Left ventricle myocardium superior (tissue), 1 donor: Measurements from ENCODE around the gene DLG2. TPM values are rescaled to one million over a fixed set of nuclear protein-coding genes. Genes with fewer than 3 reads are reported as not detected.

Source experiments
- ATAC-seq: fragments of 200-7000 bp; cut with Tn5 transposase; one replicate; pipeline ENCODE4 v1.9.1; 2020; ENCODE audit warnings: mild to moderate bottlenecking, moderate library complexity
- DNase-seq: peaks from one replicate; pipeline ENCODE4 v3.0.0-alpha.2; 2020
- intact Hi-C: fragments of 100-400 bp; cut with micrococcal nuclease; formaldehyde crosslinking; loops from one replicate; pipeline ENCODE4 v1.11.0; 2022
- total RNA-seq: library from RNA; stranded (reverse); fragmentation: NEBNext Ultra II Directional; extraction: Animal tissue kit (Norgen Biotek cat#: 25700); gene quantifications from one replicate; pipeline ENCODE4 v1.2.1, GENCODE V29; 2021
- donor health status: DM: no; HTN: yes; CAD: no; lungs with severe emphysema.

The DLG2 gene
- total RNA-seq, 1 donor from 2014 or later = 5.7 TPM

DNA sequence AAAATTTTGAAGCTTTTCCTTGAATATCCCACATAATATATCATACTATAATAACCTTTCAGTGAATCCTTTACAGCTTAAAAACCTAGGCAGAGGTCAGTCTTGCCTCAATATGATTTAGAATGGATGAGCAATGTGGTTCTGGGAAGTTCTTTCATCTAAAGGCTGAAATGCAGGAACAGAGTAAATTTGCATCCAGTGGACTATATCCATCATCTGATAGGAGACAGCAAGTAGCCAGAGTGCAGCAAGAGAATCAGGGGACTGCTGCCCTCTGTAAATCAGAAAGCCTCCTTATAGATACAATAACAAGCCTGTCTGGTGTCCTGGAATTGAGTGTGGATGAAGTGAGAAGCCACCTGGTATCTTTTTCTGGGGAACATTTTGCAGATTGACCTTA, 1592.7 kb downstream of the DLG2 start:
- no peak for ATAC-seq
- DNase-seq = no peak
- intact Hi-C loops = no loop called here

DNA sequence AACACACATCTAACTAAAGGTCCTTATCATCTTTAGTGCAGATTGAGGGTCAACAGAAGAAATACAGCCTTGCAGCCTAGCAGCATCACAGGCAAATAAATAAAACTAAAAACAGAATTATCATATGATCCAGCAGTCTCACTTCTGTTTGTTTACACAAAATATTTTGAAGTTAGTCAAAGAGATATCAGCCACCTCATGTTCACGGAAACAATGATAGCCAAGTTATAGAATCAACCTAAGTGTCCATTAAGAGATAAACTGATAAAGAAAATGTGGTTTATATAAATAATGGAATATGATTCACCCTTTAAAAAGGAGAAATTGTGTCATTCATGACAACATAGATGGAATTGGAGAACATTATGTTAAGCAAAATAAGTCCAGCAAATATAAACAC, 1602.9 kb downstream of the DLG2 start:
- intact Hi-C loops = no loop called here
- ATAC-seq (no peak), DNase-seq (no peak)

DNA sequence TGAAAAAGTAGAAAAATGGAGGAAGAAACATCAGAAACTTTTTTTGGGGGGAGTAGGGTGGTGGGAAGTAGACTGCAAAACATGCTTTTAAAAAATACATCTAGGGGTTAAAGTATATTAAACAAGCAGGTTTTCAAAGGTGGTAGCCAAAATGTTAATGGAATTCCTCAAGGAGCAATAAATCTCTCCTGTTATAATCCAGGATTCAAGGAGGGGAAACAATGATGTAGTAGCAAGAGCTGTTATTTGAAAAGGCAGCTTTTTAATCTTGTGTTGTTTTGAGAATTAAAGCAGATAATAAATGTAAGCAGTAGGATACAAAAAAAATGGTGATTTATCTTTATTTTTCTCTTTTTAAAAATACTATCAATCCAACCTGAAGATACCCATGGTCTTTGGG, 1604.4 kb downstream of the DLG2 start:
- DNase-seq (no peak), ATAC-seq (no peak)
- intact Hi-C loops = no loop called here

DNA sequence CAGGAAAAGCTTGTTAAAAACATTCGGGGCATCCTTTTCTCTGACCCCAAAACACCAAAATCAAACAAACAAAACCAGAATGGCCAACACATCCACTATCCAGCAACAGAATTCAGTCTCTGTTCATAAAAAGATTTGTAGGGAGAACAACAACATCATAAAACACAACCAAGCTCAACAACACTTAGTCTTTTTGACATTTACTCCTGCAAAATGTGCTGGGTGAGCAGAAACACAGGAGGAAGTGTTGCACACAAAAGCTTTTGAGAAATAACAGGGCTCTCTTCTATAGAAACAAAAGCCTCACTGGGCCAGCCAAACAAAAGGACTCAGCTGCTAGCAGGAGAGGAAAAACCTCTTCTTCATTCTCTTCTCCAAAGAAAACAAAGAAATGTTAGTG, 1604.9 kb downstream of the DLG2 start:
- DNase-seq (no peak), ATAC-seq (no peak)
- intact Hi-C loops = no loop called here

DNA sequence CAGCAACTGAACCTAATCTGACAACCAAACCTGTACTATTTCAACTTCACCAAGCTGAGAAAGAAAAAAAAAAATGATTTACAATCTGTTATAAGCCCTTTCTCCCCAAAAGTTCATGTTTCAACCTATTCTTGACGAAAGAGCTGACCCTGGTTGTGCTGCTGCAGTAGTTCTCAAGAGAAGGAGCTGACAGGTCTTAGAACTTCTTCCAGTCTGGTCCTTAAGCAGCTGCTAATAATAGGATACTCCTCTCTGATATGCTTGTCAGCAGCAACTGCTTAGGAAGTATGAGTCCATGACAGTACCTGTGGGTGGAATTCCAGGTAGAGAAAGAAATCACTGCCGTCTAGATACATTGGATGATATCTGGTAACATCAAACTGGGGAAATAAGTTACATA, 1605.9 kb downstream of the DLG2 start:
- intact Hi-C loops = no loop called here
- ATAC-seq (no peak), DNase-seq (no peak)

DNA sequence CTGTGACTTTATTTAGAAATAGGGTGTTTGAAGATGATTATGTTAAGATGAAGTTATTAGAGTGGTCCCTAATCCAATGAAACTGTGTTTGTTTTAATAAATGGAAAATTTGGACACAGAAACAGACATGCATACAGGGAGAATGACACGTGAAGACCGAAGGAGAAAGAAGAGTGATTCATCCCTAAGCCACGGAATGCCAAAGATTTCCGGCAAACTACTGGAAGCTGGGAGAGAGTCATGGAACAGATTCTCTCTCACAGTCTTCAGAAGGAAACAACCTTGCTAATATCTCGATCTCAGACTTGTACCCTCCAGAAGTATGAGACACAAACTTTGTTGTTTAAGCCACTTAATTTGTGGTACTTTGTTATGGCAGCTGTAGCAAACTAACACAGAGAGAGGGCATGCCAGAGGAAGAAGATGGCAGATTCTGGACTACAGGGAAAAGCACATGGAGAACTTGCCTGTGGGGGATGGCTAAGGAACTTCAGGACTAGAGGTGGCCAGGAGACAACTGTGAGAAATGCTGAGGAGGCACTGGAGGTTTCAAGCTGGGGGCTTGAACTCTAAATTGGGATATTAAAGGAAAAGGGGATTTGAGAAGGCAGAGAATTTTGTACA, 1607.5 kb downstream of the DLG2 start:
- intact Hi-C loops = no loop called here
- DNase-seq = no peak
- ATAC-seq = no peak

DNA sequence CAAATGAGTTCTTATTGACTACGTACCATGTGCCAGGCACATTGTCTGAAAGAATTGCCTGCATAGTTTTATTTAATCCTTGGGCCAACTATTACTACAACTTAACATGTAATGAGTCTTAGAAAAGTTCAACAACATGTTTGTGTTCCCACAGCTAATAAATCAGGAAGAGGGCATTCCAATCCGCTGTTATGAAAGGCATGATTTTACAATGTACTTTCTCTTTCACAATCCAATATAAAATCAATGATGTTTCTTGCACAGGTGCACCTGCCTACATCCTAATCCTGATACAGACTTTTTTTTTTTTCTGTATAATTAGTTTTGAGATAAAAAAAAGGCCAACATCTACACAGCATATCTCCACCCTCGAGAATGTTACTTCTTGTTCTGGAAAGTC, 1612.6 kb downstream of the DLG2 start:
- DNase-seq (no peak), ATAC-seq (no peak)
- intact Hi-C loops = no loop called here

DNA sequence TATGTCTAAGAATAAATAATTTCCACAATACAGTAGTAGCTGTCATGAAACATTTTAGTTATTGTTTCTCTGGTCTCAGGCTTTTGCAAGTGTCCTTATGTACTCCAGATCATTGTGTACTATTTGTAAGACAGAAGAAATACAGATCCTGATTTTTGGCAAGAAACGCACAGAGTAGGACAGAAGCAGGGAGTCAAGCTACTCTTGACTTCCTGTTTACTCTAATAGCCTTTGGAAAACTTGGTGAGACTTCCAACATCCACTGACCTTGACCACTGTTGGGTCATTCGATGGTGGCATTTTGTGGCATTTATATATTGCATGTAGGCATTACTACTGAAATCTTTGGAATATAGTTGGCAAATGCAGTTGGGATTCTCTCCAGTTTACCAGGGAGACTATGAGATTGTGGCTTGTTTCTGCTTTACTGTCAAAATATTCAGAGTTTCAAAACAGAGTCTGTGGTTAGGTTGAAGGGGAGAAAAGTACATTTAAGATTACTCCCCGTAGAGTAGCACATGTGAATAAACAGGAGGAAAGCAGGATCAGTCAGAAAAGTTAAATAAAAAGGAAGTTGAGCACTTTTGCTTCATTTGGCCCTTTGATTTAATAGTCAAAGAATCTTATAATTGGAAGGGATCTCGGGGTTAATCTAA, 1614.8 kb downstream of the DLG2 start:
- intact Hi-C loops = no loop called here
- ATAC-seq (peak; percentile 69), DNase-seq (no peak)

DNA sequence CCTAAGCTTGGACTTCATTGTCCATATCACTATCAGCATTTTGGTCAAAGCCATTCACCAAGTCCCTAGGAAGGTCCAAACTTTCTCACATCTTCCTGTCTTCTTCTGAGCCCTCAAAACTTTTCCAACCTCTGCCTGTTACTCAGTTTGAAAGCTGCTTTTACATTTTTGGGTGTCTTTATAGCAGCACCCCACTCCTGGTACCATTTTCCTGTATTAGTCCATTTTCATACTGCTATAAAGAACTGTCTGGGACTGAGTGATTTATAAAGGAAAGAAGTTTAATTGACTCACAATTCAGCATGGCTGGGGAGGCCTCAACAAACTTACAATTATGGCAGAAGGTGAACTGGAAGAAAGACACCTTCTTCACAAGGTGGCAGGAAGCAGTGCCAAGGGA, 1624.0 kb downstream of the DLG2 start:
- ATAC-seq = no peak
- no peak for DNase-seq
- intact Hi-C loops = no loop called here

DNA sequence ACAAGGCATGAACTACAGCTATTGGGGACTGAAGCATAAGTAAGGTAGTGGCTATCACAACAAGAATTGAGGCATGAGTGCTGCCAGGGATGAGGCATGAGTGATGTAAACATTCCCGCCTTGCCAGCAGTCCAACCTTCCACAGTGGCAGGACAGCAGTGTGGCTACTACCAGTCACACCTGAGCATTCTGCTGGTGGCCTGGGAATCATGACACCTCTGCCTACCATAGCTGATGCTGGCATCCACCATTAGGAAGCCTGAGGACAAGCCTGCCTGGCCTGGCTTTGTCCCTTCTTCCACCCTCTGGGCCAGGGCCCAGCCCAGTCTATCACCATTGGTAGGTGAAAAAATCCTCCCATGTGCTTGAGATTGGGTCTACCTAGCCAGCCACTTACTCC, 1628.2 kb downstream of the DLG2 start:
- DNase-seq (no peak), ATAC-seq (no peak)
- intact Hi-C loops = no loop called here

DNA sequence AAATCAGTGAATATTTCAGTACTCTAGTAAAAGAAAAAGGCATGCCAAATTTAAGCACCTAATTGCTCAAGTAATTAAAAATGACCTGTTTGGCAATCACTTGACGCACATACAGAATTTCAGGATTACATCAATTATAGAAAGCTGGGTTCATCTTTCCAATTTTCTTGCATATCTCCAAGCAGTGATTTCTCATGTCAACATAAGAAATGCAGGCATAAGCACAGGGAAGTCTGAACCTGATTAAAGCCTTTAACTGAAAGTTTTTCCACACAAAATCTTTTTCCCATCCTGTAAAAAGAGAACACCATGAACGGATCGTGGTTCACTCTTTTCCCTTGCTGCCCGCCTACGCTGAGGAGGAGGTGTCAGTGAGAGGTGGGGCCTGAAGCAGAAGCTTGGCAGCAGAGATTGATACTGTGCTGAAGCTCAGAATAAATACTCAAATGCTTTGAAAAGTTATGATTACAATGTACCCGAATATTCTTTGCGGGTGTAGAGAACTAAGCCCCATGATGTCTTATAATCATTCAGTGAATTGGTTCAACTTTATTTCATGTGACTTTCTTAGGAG, 1636.9 kb downstream of the DLG2 start:
- intact Hi-C loops = no loop called here
- ATAC-seq (peak; percentile 73), DNase-seq (peak; percentile 35)

DNA sequence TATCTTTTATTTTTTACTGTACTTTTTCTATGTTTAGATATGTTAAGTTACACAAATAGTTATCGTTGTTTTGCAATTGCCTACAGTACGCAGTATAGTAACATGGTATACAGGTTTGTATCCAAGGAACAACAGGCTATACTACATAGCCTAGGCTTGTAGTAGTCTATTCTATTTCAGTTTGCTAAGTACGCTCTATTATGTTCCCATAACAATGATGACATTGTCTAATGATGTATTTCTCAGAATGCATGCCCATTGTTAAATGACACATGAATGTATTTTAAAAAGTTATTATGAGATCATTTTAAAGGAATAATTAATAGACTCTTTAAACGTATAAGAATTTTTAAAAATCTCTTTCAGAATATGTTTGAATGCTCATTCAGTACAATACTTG, 1644.3 kb downstream of the DLG2 start:
- ATAC-seq (no peak), DNase-seq (no peak)
- intact Hi-C loops = no loop called here

DNA sequence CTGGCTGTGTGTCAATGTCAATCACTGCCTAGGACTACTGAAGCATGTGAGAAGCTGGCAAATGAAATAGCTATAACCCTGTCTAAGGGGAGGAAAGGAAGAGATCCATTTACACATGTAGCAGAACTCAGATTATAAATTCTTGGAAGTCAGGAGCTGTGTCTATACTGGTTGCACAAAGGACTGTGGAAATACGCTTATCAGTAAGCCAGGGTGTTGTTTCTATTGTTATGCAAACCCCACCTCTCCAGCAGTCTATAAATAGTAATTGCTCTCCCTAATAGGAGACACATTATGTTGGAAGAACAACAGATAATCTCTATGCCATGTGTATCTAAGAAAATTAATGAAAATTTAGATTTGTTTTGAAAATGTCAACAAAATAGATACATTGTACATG, 1647.6 kb downstream of the DLG2 start:
- ATAC-seq (peak; percentile 98), DNase-seq (no peak)
- intact Hi-C loops = no loop called here

DNA sequence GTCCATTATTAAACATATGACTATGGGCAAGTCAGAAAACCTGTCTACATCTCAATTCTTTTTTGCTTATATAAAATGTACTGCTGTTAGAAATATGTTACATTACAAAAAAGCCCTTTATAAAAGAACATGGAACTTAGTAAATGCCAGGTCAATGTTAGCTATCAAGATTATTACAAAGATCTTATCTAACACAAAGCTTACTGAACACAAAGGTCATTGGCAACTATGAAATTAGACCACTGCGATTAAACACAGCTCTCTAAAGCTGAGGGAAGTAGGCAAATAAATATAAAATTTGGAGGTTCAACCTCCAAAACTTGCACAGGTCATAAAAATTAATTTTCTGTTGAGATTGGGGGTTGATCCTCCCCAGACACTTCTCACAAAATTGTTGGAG, 1648.2 kb downstream of the DLG2 start:
- no peak for ATAC-seq
- intact Hi-C loops = no loop called here
- no peak for DNase-seq

DNA sequence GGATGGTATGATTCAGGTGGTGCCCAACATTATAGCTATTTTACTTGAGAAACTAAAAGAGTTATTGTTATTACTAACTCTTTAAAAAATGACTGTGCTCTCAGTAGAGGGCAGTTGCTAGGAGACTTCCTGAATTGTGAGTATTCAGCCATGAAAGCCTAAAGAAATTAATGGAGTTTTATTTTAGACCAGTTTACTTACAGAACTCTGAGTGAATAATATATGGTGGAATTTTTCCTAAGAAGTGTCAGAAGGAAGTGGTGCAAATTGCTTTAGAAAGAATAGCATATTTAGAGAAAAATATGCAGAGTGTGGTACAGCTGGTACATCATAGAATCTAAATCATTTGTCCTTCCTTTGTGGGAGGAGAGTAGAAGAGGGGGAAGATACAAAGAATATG, 1651.1 kb downstream of the DLG2 start:
- intact Hi-C loops = no loop called here
- no peak for ATAC-seq
- no peak for DNase-seq

DNA sequence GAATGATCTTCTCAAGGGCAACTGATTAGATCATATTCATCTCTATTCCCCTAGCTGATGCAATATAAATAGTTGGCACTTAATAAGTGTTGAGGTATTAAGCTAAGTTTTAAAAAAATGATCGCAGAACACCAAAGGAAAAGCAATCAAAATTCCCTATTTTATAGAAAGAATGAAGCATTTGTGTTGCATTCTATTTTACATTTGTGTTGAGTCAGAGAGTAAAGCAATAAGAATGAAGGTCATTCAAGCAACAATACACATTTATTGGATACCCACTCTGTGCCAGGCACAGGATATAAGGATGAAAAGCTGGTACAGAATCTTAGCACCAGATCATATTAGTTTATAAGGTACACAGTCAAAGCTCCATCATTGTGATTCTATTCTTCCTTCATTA, 1654.6 kb downstream of the DLG2 start:
- intact Hi-C loops = no loop called here
- ATAC-seq = no peak
- no peak for DNase-seq

DNA sequence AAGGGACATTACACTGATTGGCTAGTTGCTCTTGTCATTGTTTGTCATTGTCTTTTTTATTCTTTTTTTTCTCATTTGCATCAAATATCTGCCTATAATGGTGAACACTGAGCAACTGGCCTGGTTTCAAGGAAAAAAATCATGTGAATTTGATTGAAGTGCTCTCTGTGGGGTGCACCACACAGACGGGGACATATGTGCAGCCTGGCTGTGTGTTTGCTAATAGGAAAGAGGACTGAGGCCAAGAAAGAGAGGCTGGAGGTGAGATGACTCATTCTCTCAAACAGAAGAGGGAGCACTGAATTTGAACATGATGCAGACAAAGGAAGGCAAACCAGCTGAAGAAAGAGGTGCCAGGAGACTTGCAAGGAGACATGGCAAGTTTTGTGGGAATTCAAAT, 1656.1 kb downstream of the DLG2 start:
- intact Hi-C loops = no loop called here
- no peak for DNase-seq
- no peak for ATAC-seq

DNA sequence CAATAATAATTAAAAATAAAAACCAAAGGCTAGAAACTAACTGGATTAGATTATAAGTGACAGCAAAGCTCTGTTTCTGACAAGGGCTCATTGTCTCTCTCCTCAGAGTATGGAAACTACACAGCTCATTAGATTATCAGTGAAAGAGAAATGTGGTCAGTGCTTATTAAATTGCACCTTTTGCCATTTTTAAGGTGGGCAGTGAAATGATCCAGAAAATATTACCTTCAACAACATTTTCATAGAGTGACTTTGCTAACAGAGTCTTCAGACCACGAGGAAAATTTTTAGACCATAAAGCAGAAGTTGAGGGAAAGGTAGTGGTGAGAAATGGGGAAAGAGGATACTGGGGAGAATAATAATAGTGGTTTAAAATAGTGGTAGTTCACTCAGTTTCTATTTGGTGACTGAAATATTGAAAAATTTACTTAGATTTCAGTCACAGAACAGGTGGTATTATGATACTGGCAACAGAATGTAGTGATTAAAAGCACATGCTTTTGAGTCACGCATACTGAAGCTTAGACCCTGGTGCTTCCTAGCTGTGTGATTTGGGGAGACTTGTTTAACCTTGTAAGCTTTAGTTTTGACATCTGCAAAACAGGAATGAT, 1657.0 kb downstream of the DLG2 start:
- ATAC-seq = no peak
- DNase-seq = no peak
- intact Hi-C loops = no loop called here

DNA sequence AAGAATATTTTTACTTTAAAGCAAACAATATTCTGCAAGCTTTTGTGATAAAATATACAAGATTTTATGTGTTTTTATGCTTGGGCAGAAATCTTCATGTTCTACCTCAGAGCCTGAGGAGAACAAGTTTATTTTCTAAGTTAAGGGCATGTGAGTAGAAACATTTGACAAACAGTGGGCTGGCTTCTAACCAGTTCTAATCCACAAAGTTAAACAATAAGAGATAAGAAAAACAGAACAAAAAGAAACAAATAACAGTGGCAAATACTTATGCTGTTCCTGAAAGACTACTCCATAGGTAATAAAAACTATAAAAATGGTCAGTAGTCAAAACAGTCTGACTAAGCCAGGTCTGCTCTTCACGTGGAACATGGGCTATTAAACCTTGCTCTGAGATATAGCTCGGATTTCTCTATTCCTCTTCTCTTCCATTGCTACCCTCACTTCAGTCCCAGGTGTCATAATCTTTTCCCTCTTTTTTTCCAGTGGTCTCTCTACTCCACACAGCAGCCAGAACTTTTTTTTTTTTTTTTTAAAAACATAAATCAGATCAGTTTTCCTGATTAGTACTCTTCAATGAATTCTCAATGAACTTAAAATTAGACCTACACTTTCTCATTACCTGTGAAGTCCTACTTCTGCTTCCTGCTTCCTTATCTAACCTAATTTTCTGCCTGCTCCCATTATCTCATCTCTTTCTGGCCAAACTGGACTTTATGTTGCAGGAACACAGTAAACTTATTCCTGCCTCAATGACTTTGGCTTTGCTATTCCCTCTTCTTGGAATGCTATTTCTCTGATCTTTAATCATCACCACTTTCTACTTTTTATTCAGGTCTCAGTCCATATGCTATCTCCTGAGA, 1669.9 kb downstream of the DLG2 start:
- no peak for DNase-seq
- ATAC-seq = no peak
- intact Hi-C loops = no loop called here

DNA sequence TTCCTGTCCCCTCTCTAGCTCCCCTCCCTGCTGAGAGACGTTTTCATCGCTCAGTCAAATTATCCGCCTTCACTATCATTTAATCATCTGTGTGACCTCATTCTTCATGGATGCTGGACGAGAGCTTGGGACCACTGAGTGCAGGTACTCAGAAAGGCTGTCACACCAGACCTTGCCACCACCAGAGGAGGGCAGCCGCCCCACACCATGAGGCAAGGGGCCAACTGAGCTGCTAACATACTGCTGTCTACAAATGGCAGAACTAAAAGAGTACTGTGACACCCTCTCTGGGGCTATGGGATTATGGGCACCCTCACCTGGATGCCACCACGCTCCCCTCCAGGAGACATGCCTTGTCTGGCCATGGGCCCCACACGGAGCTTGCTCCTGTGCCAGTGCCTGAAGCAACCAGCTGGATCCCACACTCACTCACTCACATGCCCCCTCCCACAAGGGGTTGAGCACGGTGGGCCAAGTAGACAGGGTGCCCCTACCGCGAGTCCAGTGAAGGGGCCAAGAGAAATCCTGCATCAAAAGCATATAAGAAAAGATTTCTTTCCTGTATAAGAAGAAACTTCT, 1670.9 kb downstream of the DLG2 start:
- ATAC-seq (no peak), DNase-seq (no peak)
- intact Hi-C loops = no loop called here
